CD4-positive, alpha-beta T cell treated with Interferon gamma for 1 hour (primary cell): ENCODE measurements around the gene ANAPC16.
A peak's percentile ranks its signal among the peaks of the same experiment; 100 is the strongest.
"Not testable (repeated sequence)": the region's sequence is repeated elsewhere in the genome, so short reads cannot be mapped to it uniquely, and the experiment has no call there.

Experiments
- DNase-seq: peaks from one replicate; pipeline ENCODE4 v3.0.0-alpha.2; 2020

Gene ANAPC16

DNA sequence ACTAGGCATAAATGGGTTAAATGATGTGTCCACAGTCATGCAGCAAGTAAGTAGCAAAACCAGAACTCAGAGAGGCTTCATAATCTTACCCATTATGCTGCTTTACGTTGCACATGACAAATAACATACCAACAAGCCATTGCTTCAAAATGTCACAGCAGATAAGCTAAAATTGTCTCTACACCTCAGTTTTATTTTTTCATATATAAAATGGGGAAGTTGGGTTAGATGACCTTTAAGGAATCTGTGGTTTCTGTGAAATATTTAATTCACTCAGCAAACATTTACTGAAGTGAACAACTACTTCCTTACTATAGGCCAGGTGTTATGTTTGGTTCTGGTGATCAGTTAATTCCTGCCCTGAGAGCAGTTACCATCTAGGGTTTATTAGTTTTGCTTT, 2.5 kb downstream of the ANAPC16 start:
- DNase-seq = no peak

DNA sequence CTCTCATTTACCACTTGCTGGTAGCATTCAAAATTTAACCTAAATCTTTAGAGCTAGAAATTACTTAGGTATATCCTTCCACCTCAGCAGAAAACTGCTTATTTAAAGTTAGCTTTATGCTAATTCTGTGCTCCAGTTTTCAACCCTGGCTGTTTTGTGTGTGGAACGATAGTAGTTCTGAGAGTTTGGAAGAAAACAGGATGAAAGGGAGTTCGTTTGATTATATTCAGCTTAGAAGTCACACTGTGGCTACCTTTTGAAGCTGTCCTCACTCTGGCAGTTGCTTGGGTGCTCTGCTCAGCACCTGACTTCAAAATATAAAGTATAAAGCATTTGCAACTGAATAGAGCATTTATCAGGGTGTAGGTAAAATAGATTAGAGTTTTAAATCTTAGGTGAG, 2.9 kb downstream of the ANAPC16 start:
- DNase-seq = no peak

DNA sequence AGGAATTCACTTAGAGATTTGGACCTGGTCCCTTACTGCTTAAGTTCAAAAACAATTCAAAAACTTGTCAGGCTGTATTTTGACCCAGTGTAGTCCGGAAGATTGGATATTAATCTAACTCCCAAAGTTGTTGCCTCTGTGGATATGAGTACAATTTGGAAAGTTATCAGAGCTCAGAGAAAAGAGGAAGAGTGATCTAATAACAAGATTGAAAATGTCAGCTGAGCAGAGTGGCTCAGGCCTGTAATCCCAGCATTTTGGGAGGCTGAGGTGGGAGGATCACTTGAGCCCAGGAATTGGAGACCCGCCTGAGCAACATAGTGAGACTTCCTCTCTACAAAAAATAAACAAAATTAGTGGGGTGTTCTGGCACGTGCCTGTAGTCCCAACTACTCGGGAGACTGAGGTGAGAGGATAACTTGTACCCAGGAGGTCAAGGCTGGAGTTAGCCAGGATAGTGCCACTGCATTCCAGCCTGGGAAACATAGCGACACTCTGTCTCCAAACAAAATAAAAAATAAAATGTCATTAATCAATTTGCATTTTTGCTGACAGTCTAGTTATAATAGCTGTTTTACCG, 3.5 kb downstream of the ANAPC16 start:
- no peak for DNase-seq

DNA sequence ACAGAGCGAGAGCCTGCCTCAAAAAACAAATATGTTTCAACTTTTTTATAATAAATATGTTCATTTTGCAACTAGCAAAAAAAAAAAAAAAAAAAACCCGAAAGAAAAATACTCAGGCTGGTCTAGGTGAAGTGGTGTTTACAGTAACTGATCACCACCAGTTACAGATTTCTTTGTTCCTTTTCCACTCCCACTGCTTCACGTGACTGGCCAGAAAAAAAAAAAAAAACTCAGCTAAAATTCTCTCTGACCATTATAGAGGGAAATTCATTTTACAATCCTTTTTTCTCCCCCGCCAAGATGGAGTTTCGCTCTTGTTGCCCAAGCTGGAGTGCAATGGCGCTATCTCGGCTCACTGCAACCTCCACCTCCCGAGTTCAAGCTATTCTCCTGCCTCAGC, 4.8 kb downstream of the ANAPC16 start:
- DNase-seq = no peak

DNA sequence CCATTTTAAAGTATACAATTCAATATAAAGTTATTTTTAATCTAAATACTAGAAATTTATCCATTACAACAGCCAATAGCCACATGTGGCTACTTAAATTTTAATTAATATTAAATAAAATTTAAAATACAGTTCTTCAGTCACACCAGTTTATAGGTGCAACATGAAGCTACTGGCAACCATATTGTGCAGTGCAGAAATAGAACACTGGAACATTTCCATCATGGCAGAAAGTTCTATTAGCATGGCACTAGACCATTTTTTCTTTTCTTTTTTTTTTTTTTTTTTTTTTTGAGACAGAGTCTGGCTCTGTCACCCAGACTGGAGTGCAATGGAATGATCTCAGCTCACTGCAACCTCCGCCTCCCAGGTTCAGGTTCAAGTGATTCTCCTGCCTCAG, 5.5 kb downstream of the ANAPC16 start:
- no peak for DNase-seq

DNA sequence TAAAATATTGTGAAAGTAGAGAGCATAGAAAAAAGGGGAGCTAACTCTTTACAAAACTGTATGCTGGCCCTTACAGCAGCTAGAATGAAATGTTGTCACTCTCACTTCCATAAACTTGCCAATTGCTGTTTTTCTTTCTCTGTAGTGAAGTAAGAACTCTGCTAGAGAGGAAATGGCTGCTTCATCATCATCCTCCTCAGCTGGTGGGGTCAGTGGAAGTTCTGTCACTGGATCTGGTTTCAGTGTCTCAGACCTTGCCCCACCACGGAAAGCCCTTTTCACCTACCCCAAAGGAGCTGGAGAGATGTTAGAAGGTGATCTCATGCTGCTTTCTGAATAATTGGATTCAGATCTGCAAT, 7.9 kb downstream of the ANAPC16 start:
- DNase-seq = peak; percentile 7

DNA sequence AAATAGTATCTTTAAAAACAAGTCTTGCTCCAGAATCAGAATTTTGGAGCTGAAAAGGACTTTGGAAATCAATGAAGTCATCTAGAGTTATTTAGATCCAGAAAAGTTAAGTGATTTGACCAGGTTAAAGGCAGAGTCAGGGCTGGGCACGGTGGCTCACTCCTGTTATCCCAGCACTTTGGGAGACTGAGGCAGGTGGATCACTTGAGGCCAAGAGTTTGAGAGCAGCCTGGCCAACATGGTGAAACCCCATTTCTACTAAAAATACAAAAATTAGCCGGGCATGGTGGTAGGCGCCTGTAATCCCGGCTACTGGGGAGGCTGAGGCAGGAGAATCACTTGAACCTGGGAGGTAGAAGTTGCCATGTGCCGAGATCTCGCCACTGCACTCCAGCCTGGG, 8.4 kb downstream of the ANAPC16 start:
- DNase-seq = not testable (repeated sequence)

DNA sequence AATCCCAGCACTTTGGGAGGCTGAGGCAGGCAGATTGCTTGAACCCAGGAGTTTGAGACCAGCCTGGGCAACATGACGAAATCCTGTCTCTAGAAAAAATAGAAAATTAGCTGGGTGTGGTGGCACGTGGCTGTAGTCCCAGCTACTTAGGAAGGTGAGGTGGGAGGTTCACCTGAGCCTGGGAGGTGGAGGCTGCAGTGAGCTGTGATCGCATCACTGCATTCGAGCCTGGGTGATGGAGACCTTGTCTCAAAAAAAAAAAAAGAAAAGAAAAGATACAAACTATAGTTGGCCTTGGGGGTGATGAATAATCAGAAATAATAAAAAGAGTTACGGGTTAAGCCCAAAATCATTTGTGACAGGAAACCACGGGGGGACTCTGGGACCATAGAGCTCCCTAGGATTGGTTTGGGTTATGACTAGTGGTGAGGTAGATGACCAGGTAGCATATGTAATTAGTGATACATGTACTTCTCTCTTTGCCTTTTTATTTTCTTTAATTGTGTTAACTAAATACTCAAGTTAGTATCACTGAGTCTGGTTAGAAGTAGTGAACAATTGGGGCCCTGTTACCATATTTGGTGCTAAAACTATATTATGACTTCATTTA, 10.7 kb downstream of the ANAPC16 start:
- DNase-seq = no peak

DNA sequence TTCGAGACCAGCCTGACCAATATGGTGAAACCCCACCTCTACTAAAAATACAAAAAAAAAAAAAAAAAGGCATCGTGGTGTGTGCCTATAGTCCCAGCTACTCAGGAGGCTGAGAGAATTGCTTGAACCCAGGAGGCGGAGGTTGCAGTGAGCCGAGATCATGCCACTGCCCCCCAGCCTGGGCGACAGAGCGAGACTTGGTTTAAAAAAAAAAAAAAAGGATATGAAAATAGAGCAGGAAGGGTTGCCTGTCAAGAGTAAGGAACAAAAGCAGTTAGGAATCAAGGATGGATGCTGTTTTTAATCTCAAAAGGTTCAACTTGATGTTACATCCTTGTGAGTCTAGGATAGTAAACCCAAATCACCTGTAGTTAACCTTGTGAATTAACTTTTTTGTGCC, 12.0 kb downstream of the ANAPC16 start:
- no peak for DNase-seq

DNA sequence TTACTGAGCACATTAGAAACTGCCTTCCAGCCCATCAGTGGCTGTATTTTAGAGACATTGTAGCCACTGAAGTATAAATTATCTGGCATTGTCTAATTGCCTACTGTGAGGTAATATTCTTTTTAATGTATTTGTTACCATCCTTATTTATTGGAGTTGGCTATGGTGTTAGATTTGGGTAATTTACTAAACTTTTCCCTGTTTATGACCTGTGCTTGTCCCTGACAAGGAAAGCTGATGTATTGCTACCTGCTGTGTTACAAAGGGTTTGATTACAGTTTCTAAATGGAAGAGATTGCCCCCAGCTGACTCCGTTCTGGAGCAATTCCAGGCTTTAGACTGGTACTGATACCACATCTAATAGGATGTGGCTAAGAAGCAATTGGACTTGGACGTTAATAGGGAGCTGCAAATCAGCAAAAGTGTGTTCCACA, 12.5 kb downstream of the ANAPC16 start:
- no peak for DNase-seq

DNA sequence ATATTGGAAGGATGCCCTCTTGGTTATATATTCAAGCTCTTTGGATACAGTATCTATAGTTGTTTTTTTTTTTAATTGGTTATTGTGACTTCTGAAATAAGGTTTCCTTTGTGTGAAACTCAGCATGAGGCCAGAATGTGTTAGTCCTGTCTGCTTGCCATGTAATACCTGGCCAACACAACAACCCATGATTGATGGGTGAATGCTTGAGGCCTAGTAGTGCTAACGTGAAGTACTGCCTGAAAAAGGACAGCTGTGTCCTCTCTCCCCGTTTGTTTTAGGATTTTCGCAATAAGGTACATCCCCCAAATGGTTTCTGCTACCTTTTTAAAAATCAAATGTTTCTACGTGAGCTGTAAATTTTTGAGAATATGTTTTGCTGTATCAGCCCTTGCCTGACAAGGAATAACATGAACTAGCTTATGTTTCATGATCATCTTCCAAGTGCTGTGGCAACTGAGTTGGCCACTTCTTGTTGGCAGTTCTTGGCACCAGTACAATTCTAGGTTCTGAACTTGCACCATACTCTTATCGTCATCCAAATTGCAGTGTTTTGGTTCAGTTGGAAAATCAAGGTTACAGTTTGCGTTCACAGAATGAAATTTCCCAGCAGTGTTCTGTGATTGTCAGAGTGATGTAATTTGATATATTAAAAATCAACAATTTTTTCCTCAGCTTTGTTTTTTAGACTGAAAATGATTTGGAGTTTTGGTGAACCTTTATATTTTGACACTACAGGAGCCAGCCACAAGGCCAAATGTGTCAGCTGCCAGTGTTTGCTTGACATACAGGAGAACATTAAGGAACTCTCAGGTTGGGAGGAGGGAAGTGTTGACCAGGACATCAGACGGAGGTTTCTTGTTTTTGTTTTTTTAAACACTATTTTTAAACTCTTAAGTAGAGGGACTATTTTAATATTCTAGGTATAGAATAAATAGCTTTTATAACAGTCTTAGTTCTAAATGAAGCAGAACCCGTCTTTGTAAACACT, 13.7 kb downstream of the ANAPC16 start:
- DNase-seq = no peak

DNA sequence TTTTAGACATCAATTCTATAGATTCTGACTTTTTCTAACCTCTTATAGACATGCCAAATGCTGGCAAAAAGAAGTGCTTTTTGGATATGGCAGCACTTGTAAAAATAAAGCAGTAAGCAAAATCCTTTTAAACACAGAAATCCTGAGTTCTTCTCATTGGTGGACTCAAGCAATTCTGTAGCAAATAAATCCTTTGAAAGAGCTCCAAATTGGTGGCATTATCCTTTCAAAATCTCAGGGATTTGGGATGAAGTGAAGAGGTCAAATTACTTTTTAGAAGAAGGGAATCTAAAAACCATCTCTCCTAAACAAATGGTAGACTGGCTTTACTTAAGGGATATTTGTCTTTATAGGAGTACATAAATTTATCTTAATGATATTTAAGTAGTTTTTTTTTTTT, 17.8 kb downstream of the ANAPC16 start:
- no peak for DNase-seq

DNA sequence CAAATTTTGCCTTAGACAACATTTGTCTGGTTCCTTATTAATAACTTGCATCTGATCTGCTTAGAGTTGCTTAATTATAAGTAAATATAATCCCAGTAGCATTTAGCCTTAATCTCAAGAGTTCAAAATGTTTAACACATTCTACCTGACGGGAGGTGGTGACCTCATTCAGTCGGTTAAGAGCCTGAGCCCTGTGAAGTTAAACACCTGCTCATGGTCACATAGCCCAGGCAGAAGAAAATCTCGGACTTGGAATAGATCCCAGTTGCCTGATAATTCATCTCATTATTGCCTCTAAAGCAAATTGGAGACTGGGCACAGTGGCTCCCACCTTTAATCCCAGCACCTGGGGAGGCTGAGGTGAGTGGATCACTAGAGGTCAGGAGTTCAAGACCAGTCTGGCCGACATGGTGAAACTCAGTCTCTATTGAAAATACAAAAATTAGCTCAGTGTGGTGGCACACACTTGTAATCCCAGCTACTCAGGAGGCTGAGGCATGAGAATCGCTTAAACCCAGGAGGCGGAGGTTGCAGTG, 18.8 kb downstream of the ANAPC16 start:
- DNase-seq = no peak

DNA sequence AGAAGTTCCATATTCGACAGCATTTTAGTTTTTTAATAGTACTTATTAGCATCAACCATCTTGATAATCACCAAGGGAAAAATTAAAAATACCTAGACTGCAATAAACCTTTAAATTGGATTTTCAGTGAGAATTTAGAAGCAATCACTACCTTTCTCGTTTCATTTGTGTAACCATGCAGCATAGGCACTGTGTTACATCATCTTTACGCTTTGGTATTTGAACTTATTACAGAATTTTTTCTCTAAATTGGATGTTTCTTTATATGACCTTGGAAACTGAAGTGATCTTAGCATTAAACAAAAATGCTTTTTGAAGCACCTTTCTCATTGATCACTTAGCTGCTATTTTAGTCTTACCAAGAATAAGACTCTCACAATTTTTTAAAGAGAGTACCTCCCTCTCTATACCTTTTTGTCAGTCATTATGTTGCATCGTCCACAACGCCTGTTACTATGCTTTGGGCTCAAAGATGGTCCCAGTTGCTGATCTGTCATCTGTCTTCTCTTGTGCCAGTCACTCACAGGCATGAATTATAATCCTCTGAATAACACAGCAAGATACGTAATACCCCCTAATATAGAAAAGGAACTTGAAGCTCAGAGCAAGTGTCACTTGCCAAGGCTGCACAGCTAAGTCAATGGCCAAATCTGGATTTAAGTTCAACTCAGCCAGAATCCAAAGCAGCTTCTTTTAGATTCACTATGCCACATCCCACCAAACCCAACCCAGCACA, 19.9 kb downstream of the ANAPC16 start:
- DNase-seq = no peak

DNA sequence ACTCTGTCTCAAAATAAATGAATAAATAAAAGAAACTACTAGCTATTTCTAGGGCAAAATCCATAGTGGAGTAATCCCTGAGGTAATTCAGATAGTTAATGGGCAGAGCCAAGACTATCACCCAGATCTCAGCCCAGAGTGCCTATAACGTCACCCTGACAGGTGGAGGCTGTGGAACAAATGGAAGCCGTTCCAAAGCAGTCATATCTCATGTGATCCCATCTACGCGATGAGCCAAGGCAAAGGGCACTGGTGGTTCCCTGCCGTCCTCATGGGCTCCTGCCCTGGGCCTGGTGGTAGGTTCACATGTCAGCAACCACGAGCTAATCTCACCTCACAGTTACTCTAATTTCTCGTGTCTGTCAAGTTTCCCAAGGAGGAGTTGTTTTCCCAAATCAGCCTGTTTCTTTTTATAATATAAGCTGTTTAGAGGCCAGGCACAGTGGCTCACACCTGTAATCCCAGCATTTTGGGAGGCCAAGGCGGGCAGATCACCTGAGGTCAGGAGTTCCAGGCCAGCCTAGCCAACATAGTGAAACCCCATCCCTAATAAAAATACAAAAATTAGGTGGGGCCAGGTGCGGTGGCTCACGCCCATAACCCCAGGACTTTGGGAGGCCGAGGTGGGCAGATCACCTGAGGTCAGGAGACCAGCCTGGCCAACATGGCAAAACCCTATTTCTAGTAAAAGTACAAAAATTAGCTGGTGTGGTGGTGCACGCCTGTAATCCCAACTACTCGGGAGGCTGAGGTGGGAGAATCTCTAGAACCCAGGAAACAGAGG, 22.8 kb downstream of the ANAPC16 start:
- no peak for DNase-seq

DNA sequence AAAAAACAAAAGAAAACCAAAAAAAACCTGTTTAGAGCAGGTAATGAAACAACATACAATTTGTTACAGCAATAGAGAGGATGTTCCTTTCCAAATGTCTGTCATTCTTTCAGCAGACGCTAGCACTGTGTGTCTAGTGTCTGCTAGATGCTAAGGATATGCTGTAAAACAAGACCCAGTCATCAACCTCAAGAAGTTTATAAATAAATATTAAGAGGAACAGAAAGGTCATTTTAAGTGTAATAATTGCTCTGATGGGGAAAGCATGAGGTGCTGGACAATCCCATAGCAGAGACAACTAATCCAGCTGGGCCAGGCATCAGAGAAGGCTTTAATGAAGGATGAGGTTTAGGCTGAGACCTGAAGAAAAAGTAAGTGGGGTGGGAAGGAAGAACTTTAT, 23.6 kb downstream of the ANAPC16 start:
- DNase-seq = no peak

DNA sequence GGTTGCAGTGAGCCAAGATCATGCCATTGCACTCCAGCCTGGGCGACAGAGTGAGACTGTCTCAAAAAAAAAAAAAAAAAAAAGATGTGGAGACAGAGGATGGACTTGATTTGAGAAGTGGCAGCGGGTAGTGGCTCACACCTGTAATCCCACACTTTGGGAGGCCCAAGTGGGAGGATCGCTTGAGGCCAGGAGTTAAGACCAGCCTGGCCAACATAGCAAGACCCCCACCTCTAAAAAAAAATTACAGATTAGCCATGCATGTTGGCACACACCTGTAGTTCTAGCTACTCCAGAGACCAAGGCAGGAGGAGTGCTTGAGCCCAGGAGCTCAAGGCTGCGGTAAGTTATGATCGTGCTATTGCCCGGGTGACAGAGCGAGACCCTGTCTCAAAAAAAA, 24.6 kb downstream of the ANAPC16 start:
- no peak for DNase-seq

DNA sequence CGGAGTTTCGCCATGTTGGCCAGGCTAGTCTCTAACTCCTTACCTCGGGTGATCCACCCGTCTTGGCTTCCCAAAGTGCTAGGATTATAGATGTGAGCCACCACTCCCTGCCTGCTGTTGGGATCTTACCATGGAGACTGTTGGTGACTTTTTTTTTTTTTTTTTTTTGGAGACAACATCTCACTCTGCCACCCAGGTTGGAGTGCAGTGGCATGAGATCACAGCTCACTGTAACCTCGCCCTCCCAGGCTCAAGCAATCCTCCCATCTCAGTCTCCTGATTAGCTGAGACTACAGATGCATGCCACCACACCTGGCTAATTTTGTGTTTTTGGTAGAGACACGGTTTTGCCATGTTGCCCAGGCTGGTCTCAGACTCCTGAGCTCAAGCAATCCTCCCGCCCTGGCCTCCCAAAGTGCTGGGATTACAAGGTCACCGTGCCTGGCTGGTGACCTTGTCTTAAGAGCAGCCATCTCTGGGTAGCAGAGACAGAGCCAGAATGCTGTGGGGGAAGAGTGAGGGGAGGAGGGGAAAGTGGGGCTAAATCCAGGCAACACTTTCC, 26.0 kb downstream of the ANAPC16 start:
- DNase-seq = no peak

DNA sequence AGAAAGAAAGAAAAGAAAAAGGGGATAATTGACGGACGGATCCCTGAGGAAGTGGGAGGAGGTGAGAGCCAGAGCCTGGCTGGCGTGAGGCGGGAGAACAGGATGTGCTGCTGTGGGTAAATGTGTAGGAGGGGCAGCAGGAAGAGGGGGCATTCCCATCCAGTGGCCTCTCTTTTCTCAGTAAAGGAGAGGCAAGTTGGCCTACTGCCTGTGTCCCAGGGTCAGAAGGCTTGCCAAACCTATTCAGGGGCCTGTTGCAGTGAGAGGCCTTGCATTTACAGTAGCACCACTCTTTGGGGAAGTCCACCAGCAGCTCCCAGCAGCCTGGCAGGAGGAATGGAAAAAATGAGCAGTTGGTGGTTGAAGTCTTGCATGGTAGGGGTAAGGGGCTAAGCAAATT, 26.9 kb downstream of the ANAPC16 start:
- no peak for DNase-seq

DNA sequence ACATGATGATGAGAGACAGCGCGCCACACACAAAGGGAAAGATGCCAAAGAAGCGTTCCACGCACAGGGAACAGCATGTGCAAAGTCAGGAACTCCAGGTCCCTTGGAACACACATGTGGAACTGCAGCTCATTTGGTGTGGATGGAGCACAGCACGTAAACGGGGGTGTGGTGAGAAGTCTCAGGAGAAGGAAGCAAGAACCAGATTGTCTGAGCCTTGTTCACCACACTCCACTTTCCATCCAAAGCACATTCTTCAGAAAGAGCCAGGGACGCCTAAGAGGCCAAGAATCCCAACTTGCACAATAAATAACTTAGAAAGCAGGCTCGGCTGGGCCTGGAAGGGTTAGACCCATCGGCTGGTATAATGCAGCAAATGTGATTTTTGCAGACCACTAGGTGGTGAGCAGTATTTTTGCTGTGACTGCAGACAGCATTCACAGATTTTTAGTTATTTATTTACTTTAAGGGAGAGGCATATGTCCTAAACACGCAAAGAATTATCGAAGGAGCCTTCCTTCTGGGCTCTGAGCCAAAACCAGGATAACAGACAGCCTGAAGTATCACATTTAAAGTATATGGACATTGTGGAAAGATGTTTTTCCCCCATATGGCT, 28.1 kb downstream of the ANAPC16 start:
- DNase-seq = no peak

DNA sequence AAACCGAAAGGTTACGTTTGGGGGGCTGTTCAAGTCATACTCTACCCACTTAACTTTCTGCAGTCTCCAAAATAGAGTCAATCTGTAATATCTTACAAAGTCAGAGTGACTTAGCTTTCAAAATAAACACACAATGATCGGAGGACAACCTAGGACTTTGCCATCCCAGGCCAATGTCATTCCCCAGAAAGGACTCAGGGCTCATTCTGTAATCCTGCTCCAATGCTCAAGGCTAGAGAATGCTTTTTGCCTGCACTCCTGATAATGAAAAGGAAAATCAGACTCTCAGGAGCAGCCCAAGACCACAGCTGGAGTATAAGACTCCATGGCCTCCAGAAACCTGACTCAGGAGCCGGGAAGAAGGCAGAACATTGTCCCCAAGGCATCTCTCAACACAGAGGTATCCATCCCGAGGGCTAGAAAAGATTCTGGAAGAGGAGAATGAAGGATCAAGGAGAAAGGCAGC, 28.8 kb downstream of the ANAPC16 start:
- DNase-seq = no peak
